Measurements from ENCODE around the gene KLHL30. TPM values are rescaled to one million over a fixed set of nuclear protein-coding genes. Genes with fewer than 3 reads are reported as not detected.

Gene KLHL30
- total and polyA plus RNA-seq, 2 experiments from 2014 or later = 0.07 TPM; not detected in 1

DNA sequence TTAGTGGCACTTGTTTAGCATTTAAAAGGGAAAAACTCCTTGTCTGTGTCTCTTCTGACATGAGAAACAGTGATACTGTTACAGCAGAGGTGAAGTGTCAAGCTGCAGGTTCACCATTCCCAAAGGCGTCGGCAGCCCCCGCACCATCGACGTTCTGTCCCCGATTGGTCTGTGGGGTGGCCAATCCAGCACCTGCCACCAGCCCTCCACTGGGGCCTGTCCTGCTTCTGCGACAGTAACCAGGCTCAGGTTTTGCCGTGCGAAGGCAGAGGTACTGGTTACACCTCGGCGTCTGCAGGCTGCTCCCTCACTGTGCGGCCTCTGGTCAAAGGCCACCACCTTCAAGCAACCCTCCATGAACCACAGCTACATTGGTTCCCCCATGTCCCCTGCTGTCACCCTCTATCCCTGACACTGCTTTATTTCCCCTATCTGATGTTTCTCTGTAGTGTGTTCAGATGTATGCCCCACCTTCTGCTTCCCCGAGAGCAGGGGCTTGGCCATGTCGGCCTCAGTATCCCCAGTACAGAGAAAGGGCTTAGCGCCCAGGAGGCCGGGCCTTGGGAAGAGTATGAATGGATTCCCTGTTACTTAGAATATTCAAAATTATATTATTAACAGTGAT is 46.9 kb upstream of the KLHL30 start:
- no peak overlapping the region for H3K4me2 ChIP-seq
- Mint-ChIP-seq H3K27me3 (ENCODE audit: insufficient read depth, low read depth, poor library complexity) (peaks cover 20% of the 10 kb centered on the region), H3K4me1 (peaks cover 27% of the 10 kb centered on the region), H3K36me3 (ENCODE audit: low read depth) (peaks cover 63% of the 10 kb centered on the region), H3K9me3 (no peaks in the 10 kb centered on the region; the same call in 2 of the 3 replicates), H3K4me3 (no peak overlapping the region), H3K27ac (no peak overlapping the region)
- H3F3A ChIP-seq (replicated peaks; ENCODE audit: low read depth) = peaks cover 8% of the 10 kb centered on the region; the same call in 1 of the 2 replicates
- no peak overlapping the region for H3K4me3 ChIP-seq
- no peak overlapping the region for H2AFZ ChIP-seq
- no peaks in the 10 kb centered on the region for H3K9me2 ChIP-seq (ENCODE audit: insufficient read depth)
- H3K27me3 ChIP-seq (ENCODE audit: insufficient read depth) = no peaks in the 10 kb centered on the region
- H3K36me3 ChIP-seq (ENCODE audit: insufficient read depth) = peaks cover 3% of the 10 kb centered on the region
- DNase-seq (ENCODE audit: low spot score) = no peak
- ATAC-seq = no peak
- H3K79me2 ChIP-seq (replicated peaks; ENCODE audit: insufficient read depth) = no peaks in the 10 kb centered on the region
- H3K4me1 ChIP-seq (ENCODE audit: insufficient read depth) = peaks cover 19% of the 10 kb centered on the region
- H3K27ac ChIP-seq (ENCODE audit: low read depth) = no peak overlapping the region
- no peak for TF ChIP-seq NANOG (IDR thresholded peaks at IDR 0.05; ENCODE audit: borderline replicate concordance)
- TF ChIP-seq, protein P1, sequence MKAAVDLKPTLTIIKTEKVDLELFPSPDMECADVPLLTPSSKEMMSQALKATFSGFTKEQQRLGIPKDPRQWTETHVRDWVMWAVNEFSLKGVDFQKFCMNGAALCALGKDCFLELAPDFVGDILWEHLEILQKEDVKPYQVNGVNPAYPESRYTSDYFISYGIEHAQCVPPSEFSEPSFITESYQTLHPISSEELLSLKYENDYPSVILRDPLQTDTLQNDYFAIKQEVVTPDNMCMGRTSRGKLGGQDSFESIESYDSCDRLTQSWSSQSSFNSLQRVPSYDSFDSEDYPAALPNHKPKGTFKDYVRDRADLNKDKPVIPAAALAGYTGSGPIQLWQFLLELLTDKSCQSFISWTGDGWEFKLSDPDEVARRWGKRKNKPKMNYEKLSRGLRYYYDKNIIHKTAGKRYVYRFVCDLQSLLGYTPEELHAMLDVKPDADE (IDR thresholded peaks at IDR 0.05) = no peak
- TF ChIP-seq, protein P2, sequence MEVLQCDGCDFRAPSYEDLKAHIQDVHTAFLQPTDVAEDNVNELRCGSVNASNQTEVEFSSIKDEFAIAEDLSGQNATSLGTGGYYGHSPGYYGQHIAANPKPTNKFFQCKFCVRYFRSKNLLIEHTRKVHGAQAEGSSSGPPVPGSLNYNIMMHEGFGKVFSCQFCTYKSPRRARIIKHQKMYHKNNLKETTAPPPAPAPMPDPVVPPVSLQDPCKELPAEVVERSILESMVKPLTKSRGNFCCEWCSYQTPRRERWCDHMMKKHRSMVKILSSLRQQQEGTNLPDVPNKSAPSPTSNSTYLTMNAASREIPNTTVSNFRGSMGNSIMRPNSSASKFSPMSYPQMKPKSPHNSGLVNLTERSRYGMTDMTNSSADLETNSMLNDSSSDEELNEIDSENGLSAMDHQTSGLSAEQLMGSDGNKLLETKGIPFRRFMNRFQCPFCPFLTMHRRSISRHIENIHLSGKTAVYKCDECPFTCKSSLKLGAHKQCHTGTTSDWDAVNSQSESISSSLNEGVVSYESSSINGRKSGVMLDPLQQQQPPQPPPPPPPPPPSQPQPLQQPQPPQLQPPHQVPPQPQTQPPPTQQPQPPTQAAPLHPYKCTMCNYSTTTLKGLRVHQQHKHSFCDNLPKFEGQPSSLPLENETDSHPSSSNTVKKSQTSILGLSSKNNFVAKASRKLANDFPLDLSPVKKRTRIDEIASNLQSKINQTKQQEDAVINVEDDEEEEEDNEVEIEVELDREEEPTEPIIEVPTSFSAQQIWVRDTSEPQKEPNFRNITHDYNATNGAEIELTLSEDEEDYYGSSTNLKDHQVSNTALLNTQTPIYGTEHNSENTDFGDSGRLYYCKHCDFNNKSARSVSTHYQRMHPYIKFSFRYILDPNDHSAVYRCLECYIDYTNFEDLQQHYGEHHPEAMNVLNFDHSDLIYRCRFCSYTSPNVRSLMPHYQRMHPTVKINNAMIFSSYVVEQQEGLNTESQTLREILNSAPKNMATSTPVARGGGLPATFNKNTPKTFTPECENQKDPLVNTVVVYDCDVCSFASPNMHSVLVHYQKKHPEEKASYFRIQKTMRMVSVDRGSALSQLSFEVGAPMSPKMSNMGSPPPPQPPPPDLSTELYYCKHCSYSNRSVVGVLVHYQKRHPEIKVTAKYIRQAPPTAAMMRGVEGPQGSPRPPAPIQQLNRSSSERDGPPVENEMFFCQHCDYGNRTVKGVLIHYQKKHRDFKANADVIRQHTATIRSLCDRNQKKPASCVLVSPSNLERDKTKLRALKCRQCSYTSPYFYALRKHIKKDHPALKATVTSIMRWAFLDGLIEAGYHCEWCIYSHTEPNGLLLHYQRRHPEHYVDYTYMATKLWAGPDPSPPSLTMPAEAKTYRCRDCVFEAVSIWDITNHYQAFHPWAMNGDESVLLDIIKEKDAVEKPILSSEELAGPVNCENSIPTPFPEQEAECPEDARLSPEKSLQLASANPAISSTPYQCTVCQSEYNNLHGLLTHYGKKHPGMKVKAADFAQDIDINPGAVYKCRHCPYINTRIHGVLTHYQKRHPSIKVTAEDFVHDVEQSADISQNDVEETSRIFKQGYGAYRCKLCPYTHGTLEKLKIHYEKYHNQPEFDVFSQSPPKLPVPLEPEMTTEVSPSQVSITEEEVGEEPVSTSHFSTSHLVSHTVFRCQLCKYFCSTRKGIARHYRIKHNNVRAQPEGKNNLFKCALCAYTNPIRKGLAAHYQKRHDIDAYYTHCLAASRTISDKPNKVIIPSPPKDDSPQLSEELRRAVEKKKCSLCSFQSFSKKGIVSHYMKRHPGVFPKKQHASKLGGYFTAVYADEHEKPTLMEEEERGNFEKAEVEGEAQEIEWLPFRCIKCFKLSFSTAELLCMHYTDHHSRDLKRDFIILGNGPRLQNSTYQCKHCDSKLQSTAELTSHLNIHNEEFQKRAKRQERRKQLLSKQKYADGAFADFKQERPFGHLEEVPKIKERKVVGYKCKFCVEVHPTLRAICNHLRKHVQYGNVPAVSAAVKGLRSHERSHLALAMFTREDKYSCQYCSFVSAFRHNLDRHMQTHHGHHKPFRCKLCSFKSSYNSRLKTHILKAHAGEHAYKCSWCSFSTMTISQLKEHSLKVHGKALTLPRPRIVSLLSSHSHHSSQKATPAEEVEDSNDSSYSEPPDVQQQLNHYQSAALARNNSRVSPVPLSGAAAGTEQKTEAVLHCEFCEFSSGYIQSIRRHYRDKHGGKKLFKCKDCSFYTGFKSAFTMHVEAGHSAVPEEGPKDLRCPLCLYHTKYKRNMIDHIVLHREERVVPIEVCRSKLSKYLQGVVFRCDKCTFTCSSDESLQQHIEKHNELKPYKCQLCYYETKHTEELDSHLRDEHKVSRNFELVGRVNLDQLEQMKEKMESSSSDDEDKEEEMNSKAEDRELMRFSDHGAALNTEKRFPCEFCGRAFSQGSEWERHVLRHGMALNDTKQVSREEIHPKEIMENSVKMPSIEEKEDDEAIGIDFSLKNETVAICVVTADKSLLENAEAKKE (CRISPR knock-in tag; IDR thresholded peaks at IDR 0.05) = no peak
- no peak for TF ChIP-seq JUNB (IDR thresholded peaks at IDR 0.05; ENCODE audit: unreplicated experiment)
- TF ChIP-seq EZH2phosphoT487 (IDR thresholded peaks at IDR 0.05; ENCODE audit: unreplicated experiment) = no peak
- TF ChIP-seq ZNF331 (CRISPR knock-in tag; IDR thresholded peaks at IDR 0.05; ENCODE audit: low read depth) = no peak
- H4K20me1 ChIP-seq (replicated peaks; ENCODE audit: insufficient read depth) = no peaks in the 10 kb centered on the region; the same call in 1 of the 2 replicates
